ENCODE data around the gene C22orf23. TPM values are rescaled to one million over a fixed set of nuclear protein-coding genes. Genes with fewer than 3 reads are reported as not detected.
A peak's percentile ranks its signal among the peaks of the same experiment; 100 is the strongest.

Gene C22orf23
- total RNA-seq, 4 donors from 2014 or later: 0.85 TPM; not detected in 3

DNA sequence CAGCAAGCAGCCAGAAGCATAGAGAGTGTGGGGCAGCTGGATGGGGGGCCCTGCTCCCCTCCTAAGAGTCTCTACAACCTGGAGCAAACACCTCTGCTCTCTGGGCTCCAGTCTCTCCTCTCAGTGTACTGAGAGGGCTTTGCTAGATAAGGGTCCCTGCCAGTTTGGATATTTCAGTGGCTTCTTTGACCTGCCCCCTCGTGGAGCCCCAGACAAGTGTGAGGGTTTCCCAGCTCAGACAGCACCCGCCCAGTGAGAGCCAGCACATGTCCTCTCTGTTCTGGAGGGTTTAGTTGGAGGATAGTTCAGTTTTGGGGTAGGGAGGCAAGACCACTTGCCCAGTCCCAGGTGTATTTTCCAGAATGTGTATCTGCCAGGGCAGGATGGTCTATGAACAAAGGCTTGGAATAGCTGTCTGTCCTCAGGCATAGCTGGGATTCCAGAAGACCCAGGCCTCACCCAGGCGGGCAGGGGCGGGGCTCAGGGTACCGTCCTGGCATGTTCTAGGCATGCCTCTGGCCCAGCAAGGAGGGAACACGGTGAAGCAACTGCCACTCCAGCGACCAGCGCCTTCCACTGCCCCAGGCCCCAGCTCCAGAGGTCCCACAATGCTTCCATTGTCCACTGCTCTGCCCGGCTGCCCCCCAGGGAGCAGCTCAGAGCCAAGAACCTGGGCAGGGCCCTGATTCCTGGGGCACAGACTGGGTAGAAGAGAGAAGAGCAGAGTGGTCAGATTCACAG is 54.8 kb downstream of the C22orf23 start:
- no peak for TF ChIP-seq POLR2A (IDR thresholded peaks at IDR 0.05)
- TF ChIP-seq, protein P1, sequence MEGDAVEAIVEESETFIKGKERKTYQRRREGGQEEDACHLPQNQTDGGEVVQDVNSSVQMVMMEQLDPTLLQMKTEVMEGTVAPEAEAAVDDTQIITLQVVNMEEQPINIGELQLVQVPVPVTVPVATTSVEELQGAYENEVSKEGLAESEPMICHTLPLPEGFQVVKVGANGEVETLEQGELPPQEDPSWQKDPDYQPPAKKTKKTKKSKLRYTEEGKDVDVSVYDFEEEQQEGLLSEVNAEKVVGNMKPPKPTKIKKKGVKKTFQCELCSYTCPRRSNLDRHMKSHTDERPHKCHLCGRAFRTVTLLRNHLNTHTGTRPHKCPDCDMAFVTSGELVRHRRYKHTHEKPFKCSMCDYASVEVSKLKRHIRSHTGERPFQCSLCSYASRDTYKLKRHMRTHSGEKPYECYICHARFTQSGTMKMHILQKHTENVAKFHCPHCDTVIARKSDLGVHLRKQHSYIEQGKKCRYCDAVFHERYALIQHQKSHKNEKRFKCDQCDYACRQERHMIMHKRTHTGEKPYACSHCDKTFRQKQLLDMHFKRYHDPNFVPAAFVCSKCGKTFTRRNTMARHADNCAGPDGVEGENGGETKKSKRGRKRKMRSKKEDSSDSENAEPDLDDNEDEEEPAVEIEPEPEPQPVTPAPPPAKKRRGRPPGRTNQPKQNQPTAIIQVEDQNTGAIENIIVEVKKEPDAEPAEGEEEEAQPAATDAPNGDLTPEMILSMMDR (IDR thresholded peaks at IDR 0.05): no peak

DNA sequence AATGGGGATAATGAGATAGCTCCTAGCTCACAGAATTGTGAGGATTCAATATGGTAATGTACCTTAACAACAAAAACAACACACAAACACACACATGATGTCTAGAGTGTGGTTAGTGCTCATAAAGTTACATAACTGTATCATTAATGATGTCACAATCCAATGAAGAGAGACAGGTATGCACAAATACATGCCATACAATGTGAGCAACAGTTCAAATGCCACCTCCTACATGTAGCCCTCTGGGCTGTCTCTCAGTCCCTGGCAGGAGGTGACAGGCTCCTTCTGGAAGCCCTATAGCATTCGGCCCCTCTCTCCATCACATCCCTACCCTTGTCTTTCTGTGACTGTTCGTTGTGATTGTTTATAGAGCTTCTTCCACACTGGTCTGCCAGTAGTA is 55.6 kb downstream of the C22orf23 start:
- Histone ChIP-seq H3K36me3 (no peaks in the 10 kb centered on the region), H3K4me3 (no peak overlapping the region), H3K4me1 (peaks cover 0 to 34% (median 2%) of the 10 kb centered on the region in 4 donors), H3K9me3 (no peaks in the 10 kb centered on the region), H3K27ac (peak overlapping the region in 1 of 4 donors; percentile 16), H3K27me3 (no peaks in the 10 kb centered on the region)
- TF ChIP-seq, protein P1 (IDR thresholded peaks at IDR 0.05): no peak
- TF ChIP-seq POLR2A (IDR thresholded peaks at IDR 0.05): no peak
- no peak for DNase-seq

More for the DNA sequence above, 54.8 kb downstream of the C22orf23 start:
- no peaks in the 10 kb centered on the region for H3K9me3 ChIP-seq
- DNase-seq: no peak
- no peak overlapping the region for H3K27ac ChIP-seq
- H3K36me3 ChIP-seq: no peaks in the 10 kb centered on the region
- H3K27me3 ChIP-seq: no peaks in the 10 kb centered on the region
- H3K4me3 ChIP-seq: no peak overlapping the region
- H3K4me1 ChIP-seq: peaks cover 0 to 27% (median 2%) of the 10 kb centered on the region in 4 donors

DNA sequence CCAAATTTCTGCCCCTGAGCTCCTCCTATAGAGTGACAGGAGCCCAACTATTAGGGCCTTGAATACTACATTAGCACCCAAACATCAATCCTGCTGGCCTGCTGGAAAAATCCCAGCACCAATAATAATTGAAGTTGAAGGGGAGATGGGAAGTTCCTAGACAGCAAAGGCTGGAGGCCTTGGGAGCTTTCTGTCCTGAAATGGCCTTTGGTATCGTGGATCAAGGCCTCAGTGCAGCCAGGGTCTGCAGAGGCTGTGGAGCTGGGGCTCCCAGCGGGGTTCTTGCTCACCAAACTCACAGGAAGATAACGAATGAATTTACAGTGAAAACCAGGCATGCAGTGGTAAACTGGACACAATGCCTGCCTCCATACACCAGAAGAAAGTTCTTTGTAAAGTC is 56.5 kb downstream of the C22orf23 start:
- H3K9me3 ChIP-seq: no peaks in the 10 kb centered on the region
- H3K27me3 ChIP-seq: no peaks in the 10 kb centered on the region
- H3K4me3 ChIP-seq: no peak overlapping the region
- no peaks in the 10 kb centered on the region for H3K36me3 ChIP-seq
- TF ChIP-seq POLR2A (IDR thresholded peaks at IDR 0.05): no peak
- TF ChIP-seq, protein P1 (IDR thresholded peaks at IDR 0.05): no peak
- peak overlapping the region; percentile 64 to 74 (median 70) for H3K27ac ChIP-seq
- no peak for DNase-seq
- H3K4me1 ChIP-seq: peaks cover 0 to 34% (median 2%) of the 10 kb centered on the region in 4 donors

DNA sequence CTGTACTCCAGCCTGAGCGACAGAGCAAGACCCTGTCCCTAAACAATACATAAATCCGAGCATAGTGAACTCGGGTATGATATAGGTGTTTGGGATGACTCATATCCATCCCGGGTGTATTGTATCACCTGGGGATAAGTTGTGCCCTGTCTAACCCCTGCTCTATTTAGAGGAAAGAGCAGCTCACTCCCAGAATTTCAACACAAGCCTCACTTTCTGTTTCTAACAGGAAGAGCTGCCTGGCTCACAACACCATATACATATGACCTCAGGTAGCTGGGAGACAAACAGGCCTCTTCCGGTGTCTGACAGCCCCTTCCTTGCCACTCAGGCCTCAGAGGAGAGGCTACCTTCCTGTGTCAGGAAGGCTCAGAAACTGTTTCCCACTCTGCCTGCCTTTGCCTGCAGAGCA is 57.2 kb downstream of the C22orf23 start:
- Histone ChIP-seq H3K4me3 (peak overlapping the region in 1 of 4 donors; percentile 3), H3K27ac (peak overlapping the region; percentile 64 to 74 (median 70)), H3K36me3 (no peaks in the 10 kb centered on the region), H3K27me3 (no peaks in the 10 kb centered on the region), H3K9me3 (no peaks in the 10 kb centered on the region), H3K4me1 (peaks cover 0 to 34% (median 2%) of the 10 kb centered on the region in 4 donors)
- peak in 2 of 3 donors; percentile 71 to 82 for DNase-seq
- TF ChIP-seq POLR2A (IDR thresholded peaks at IDR 0.05): no peak
- TF ChIP-seq, protein P1 (IDR thresholded peaks at IDR 0.05): no peak

DNA sequence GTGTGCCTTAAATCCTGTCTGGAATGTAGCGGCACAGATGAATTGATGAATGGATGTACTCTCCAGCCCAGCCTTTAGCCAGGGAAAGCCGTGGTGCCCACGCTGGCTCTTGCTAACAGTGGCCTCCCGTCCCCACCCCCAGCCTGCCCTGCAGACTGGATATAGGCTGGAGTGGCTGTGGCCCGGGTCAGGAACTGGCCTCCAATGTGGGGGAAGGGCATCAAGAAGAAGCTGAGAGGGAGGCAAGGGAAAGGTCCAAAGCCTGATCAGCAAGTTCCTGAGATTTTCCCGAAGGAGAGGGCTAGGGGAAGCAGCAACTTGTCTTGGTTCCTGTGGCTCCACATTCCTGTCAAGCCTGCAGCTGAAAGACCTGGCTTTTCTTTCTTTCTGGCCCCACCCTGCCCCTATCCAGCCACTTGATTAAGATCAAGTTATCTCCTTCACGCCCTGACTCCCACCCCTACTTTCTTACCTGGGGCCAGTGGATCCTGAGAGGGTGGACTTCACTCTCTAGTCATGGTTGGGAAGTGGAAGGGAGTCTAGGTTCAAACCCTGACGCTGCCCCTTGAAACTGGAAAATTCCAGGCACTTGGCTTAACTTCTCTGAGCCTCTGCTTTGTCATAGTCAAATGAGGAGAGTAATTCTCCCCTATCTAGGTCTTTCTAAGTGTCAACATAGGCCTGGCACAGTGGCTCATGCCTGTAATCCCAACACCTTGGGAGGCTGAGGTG is 58.3 kb downstream of the C22orf23 start:
- no peak overlapping the region for H3K4me3 ChIP-seq
- no peak for DNase-seq
- TF ChIP-seq, protein P1 (IDR thresholded peaks at IDR 0.05): no peak
- TF ChIP-seq POLR2A (IDR thresholded peaks at IDR 0.05): no peak
- no peaks in the 10 kb centered on the region for H3K27me3 ChIP-seq
- no peaks in the 10 kb centered on the region for H3K9me3 ChIP-seq
- no peak overlapping the region for H3K27ac ChIP-seq
- H3K4me1 ChIP-seq: peaks cover 0 to 34% (median 2%) of the 10 kb centered on the region in 4 donors
- peaks cover 0 to 5% (median 0%) of the 10 kb centered on the region in 3 donors for H3K36me3 ChIP-seq

All from Peyer's patch (tissue), 4 donors.